ENCODE results near the gene CCDC40.
A peak's percentile ranks its signal among the peaks of the same experiment; 100 is the strongest.

- TF ChIP-seq, protein P1, sequence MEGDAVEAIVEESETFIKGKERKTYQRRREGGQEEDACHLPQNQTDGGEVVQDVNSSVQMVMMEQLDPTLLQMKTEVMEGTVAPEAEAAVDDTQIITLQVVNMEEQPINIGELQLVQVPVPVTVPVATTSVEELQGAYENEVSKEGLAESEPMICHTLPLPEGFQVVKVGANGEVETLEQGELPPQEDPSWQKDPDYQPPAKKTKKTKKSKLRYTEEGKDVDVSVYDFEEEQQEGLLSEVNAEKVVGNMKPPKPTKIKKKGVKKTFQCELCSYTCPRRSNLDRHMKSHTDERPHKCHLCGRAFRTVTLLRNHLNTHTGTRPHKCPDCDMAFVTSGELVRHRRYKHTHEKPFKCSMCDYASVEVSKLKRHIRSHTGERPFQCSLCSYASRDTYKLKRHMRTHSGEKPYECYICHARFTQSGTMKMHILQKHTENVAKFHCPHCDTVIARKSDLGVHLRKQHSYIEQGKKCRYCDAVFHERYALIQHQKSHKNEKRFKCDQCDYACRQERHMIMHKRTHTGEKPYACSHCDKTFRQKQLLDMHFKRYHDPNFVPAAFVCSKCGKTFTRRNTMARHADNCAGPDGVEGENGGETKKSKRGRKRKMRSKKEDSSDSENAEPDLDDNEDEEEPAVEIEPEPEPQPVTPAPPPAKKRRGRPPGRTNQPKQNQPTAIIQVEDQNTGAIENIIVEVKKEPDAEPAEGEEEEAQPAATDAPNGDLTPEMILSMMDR (IDR thresholded peaks at IDR 0.05), result no peak
- TF ChIP-seq POLR2AphosphoS5 (IDR thresholded peaks at IDR 0.05), result peak in 2 of 3 donors; percentile 6 to 22
These were observed 39.3 kb upstream of the CCDC40 start for GRCh38 chr17:79997011-79997660.

All from stomach (tissue), 4 donors.